Lower leg skin (tissue), 3 donors: ENCODE data around the gene FAM187B.

Source experiments
- POLR2A ChIP-seq, 2 donors: fragments of 450-650 bp; IDR thresholded peaks; one replicate each; pipeline ENCODE4 v1.6.1; 2016 to 2017; ENCODE audit warnings: antibody characterized with exemption in 2 of 2, mild to moderate bottlenecking in 1 of 2, moderate library complexity in 1 of 2
- TF ChIP-seq, protein P1 (sequence below), 3 donors: fragments of 450-650 bp; IDR thresholded peaks; one replicate each; pipeline ENCODE4 v1.5.1; 2016; ENCODE audit warnings: antibody characterized with exemption in 3 of 3, mild to moderate bottlenecking in 3 of 3, moderate library complexity in 2 of 3

DNA sequence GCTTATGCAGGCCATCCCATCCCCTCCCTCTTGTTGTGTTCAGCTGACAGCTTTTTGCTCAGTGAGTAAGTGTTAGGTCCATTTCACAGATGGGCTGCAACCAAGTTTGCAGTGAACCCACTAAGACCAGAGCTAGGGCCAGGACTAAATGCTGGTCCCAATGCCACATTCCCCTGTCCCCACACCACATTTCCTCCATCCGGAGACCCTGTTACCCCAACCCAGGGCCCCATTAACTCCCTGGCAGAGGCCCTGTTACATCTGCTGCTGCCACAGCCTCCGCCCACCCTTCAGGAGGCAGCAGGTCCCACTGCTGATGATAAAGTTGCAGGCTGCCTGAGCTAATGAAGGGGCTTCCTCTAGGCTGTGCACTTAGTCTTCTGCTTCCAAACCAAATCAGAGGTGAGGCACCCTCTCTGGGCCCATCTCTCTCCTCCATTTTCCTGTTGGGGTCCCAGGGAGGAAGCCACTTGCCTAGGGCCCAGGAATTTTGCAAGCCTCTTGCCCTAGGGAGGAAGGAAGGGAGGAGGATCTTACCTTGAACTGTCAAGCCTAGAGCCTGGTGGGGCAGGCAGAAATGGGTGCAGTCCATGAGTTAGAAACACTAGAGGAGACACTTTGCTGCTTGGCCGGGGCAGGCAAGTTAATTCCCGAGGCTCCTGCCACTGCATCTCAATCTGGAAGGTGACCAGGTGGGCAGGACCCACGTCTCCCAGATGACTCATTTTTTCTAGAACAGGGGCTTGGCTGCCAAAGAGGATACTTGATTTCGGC, 36.8 kb upstream of the FAM187B start:
- TF ChIP-seq POLR2A (IDR thresholded peaks at IDR 0.05), result no peak
- TF ChIP-seq, protein P1, sequence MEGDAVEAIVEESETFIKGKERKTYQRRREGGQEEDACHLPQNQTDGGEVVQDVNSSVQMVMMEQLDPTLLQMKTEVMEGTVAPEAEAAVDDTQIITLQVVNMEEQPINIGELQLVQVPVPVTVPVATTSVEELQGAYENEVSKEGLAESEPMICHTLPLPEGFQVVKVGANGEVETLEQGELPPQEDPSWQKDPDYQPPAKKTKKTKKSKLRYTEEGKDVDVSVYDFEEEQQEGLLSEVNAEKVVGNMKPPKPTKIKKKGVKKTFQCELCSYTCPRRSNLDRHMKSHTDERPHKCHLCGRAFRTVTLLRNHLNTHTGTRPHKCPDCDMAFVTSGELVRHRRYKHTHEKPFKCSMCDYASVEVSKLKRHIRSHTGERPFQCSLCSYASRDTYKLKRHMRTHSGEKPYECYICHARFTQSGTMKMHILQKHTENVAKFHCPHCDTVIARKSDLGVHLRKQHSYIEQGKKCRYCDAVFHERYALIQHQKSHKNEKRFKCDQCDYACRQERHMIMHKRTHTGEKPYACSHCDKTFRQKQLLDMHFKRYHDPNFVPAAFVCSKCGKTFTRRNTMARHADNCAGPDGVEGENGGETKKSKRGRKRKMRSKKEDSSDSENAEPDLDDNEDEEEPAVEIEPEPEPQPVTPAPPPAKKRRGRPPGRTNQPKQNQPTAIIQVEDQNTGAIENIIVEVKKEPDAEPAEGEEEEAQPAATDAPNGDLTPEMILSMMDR (IDR thresholded peaks at IDR 0.05), result no peak
